Measurements from ENCODE around the gene MVB12B. TPM values are rescaled to one million over a fixed set of nuclear protein-coding genes. Genes with fewer than 3 reads are reported as not detected.

MVB12B gene
- total and polyA plus RNA-seq, 2 of the 13 experiments (the other 11 are each of a cell fraction or from before 2014, with no cell fraction given): 12.1 to 30.1 TPM

DNA sequence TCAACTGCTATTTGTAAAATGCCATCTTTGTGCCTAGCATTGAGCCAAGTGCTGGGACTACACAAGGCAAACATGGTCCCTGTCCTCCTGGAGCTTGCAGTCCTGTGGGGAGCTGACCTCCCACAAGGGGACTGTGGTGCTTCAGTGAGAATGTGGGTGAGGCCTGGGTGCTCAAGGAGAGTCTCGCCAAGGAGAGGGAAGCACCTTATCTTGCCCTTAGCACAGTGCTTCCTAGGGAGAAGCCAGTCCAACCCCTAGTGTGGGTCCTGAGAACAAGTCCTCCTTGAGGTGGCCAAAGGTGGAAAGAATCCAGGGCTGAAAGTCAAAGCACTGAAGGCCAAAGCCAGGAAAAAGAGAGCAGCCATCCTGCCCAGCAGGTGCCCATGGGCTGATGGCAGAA is 31.1 kb upstream of the MVB12B start:
- no peak overlapping the region for H3K27ac ChIP-seq (ENCODE audit: extremely low read length, insufficient read depth, low read length)
- no peaks in the 10 kb centered on the region for H3K9me3 ChIP-seq (ENCODE audit: low read length)
- H3K4me1 ChIP-seq (ENCODE audit: insufficient read depth, low read length): peaks cover 3% of the 10 kb centered on the region
- 20% methylated on average over 1 of the region's 1 CpG for WGBS (ENCODE audit: low lambda C conversion rate)
- POLR2A ChIA-PET: no interaction called here
- BruUV-seq (replicated peaks): no TSS peak
- FAIRE-seq (no peak), DNase-seq (ENCODE audit: low spot score) (no peak), ATAC-seq (no peak)
- TF ChIP-seq ZEB1 (IDR thresholded peaks at IDR 0.05; ENCODE audit: insufficient replicate concordance, low read depth) (no peak), SRSF1 (optimal IDR thresholded peaks at IDR 0.05; ENCODE audit: low read depth, low read length) (no peak), RFX5 (IDR thresholded peaks at IDR 0.05; ENCODE audit: low read depth, low read length) (no peak), SRY (CRISPR knock-in tag; IDR thresholded peaks at IDR 0.05) (no peak), MXI1 (IDR thresholded peaks at IDR 0.05; ENCODE audit: borderline replicate concordance, low read depth, low read length) (no peak)
- TF ChIP-seq, protein P1, sequence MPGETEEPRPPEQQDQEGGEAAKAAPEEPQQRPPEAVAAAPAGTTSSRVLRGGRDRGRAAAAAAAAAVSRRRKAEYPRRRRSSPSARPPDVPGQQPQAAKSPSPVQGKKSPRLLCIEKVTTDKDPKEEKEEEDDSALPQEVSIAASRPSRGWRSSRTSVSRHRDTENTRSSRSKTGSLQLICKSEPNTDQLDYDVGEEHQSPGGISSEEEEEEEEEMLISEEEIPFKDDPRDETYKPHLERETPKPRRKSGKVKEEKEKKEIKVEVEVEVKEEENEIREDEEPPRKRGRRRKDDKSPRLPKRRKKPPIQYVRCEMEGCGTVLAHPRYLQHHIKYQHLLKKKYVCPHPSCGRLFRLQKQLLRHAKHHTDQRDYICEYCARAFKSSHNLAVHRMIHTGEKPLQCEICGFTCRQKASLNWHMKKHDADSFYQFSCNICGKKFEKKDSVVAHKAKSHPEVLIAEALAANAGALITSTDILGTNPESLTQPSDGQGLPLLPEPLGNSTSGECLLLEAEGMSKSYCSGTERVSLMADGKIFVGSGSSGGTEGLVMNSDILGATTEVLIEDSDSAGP (CRISPR knock-in tag; IDR thresholded peaks at IDR 0.05; ENCODE audit: borderline replicate concordance): no peak
- H3K27me3 ChIP-seq (ENCODE audit: control insufficient read depth in 1 of 2, insufficient read depth in 2 of 2, low read length in 2 of 2): peaks cover 4 to 30% of the 10 kb centered on the region in 2 experiments; a peak in 3 of 5 replicates
- no peaks in the 10 kb centered on the region for H4K20me1 ChIP-seq (ENCODE audit: insufficient read depth, low read length)
- intact Hi-C loops (cut with micrococcal nuclease; ENCODE audit: unreplicated experiment) (no loop called here), in situ Hi-C loops (cut with HindIII; ENCODE audit: extremely low pct_ligation_motif_present, low pct_unique_long_range_greater_than_20kb) (no loop called here)
- CTCF ChIA-PET (ENCODE audit: low intra/inter-chr PET ratio, low total read pairs): no interaction called here
- H3K4me3 ChIP-seq (replicated peaks in 1 of 3; ENCODE audit: insufficient read depth in 1 of 3, low read depth in 2 of 3, low read length in 3 of 3): no peak overlapping the region
- H3K36me3 ChIP-seq (replicated peaks in 1 of 2; ENCODE audit: control insufficient read depth in 1 of 2, insufficient read depth in 2 of 2, low read length in 2 of 2): no peaks in the 10 kb centered on the region
- H3K4me2 ChIP-seq (ENCODE audit: low read depth, low read length): no peak overlapping the region
- H3K79me2 ChIP-seq (ENCODE audit: insufficient read depth, low read length): no peaks in the 10 kb centered on the region
- H3K9ac ChIP-seq (ENCODE audit: insufficient read depth, low read depth, low read length): no peak overlapping the region
- no peak overlapping the region for H2AFZ ChIP-seq (ENCODE audit: low read length)

DNA sequence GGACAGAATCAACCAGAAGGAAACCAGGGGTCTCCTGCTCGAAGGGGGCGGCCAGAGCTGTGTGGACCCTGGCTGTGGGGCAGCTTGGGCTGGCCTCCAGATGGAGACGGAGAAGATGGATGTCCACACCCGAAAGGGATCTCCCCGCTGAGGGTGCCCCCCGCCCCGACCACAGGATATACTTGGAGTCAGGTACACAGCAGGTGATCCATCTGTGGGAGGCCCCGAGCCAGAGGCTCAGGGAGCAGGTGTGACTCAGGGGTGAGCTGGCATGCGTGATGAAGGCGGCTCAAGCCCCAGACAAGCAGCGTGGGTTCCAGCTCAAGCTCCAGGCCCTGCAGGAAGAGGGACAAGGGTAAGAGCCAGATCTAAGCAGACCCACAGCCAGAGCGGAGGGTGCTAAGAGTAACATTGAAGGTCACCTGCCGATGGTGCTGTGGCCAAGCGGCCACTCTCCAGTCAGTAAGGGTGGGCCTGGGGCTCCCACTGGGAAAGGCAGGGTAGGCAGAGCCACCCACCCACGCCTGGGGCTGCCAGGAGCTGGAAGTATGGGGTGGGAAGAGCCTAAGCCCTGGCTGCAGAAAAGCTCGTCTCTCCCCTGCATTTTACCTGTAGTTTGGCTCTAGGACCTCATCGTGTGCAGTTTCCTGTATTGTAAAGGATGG is 30.6 kb upstream of the MVB12B start:
- intact Hi-C loops (cut with micrococcal nuclease; ENCODE audit: unreplicated experiment) (no loop called here), in situ Hi-C loops (cut with HindIII; ENCODE audit: extremely low pct_ligation_motif_present, low pct_unique_long_range_greater_than_20kb) (no loop called here)
- no peaks in the 10 kb centered on the region for H4K20me1 ChIP-seq (ENCODE audit: insufficient read depth, low read length)
- no peak overlapping the region for H3K4me2 ChIP-seq (ENCODE audit: low read depth, low read length)
- no peaks in the 10 kb centered on the region for H3K36me3 ChIP-seq (replicated peaks in 1 of 2; ENCODE audit: control insufficient read depth in 1 of 2, insufficient read depth in 2 of 2, low read length in 2 of 2)
- no peaks in the 10 kb centered on the region for H3K79me2 ChIP-seq (ENCODE audit: insufficient read depth, low read length)
- H2AFZ ChIP-seq (ENCODE audit: low read length): no peak overlapping the region
- WGBS (ENCODE audit: low lambda C conversion rate): 30% methylated on average over 7 of the region's 17 CpGs
- no peaks in the 10 kb centered on the region for H3K9me3 ChIP-seq (ENCODE audit: low read length)
- H3K27me3 ChIP-seq (ENCODE audit: control insufficient read depth in 1 of 2, insufficient read depth in 2 of 2, low read length in 2 of 2): peaks cover 4 to 30% of the 10 kb centered on the region in 2 experiments; a peak in 3 of 5 replicates
- H3K4me3 ChIP-seq (replicated peaks in 1 of 3; ENCODE audit: insufficient read depth in 1 of 3, low read depth in 2 of 3, low read length in 3 of 3): no peak overlapping the region
- H3K9ac ChIP-seq (ENCODE audit: insufficient read depth, low read depth, low read length): no peak overlapping the region
- ChIA-PET CTCF (ENCODE audit: low intra/inter-chr PET ratio, low total read pairs) (no interaction called here), POLR2A (no interaction called here)
- ATAC-seq: no peak
- no peak for DNase-seq (ENCODE audit: low spot score)
- BruUV-seq (replicated peaks): no TSS peak
- H3K27ac ChIP-seq (ENCODE audit: extremely low read length, insufficient read depth, low read length): no peak overlapping the region
- H3K4me1 ChIP-seq (ENCODE audit: insufficient read depth, low read length): peaks cover 8% of the 10 kb centered on the region
- FAIRE-seq: no peak
- TF ChIP-seq ZSCAN9 (CRISPR knock-in tag; IDR thresholded peaks at IDR 0.05; ENCODE audit: borderline replicate concordance) (no peak), ZNF816 (CRISPR knock-in tag; IDR thresholded peaks at IDR 0.05; ENCODE audit: borderline replicate concordance) (no peak)
- TF ChIP-seq, protein P2, sequence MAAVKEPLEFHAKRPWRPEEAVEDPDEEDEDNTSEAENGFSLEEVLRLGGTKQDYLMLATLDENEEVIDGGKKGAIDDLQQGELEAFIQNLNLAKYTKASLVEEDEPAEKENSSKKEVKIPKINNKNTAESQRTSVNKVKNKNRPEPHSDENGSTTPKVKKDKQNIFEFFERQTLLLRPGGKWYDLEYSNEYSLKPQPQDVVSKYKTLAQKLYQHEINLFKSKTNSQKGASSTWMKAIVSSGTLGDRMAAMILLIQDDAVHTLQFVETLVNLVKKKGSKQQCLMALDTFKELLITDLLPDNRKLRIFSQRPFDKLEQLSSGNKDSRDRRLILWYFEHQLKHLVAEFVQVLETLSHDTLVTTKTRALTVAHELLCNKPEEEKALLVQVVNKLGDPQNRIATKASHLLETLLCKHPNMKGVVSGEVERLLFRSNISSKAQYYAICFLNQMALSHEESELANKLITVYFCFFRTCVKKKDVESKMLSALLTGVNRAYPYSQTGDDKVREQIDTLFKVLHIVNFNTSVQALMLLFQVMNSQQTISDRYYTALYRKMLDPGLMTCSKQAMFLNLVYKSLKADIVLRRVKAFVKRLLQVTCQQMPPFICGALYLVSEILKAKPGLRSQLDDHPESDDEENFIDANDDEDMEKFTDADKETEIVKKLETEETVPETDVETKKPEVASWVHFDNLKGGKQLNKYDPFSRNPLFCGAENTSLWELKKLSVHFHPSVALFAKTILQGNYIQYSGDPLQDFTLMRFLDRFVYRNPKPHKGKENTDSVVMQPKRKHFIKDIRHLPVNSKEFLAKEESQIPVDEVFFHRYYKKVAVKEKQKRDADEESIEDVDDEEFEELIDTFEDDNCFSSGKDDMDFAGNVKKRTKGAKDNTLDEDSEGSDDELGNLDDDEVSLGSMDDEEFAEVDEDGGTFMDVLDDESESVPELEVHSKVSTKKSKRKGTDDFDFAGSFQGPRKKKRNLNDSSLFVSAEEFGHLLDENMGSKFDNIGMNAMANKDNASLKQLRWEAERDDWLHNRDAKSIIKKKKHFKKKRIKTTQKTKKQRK (IDR thresholded peaks at IDR 0.05; ENCODE audit: low read length): no peak
